ENCODE measurements around the gene CYP2C19. TPM values are rescaled to one million over a fixed set of nuclear protein-coding genes. Genes with fewer than 3 reads are reported as not detected.
"Not testable (repeated sequence)": the region's sequence is repeated elsewhere in the genome, so short reads cannot be mapped to it uniquely, and the experiment has no call there.

Gene CYP2C19
- polyA plus RNA-seq, 3 donors from 2014 or later, result not detected

- not testable (repeated sequence) for H3K27me3 Mint-ChIP-seq (ENCODE audit: low read depth in 3 of 3); H3K27ac Mint-ChIP-seq; H3K36me3 Mint-ChIP-seq; H3K4me1 Mint-ChIP-seq; DNase-seq; H3K4me3 Mint-ChIP-seq
- peaks cover 12 to 20% (median 18%) of the 10 kb centered on the region in 6 donors for H3K9me3 Mint-ChIP-seq
Observed at GRCh38 chr10:94830025-94830424, 67.5 kb downstream of the CYP2C19 start.

GRCh38 chr10:94846204-94846603 lies 83.7 kb downstream of the CYP2C19 start:
- no peak for DNase-seq
- H3K4me1 Mint-ChIP-seq, result no peaks in the 10 kb centered on the region
- peaks cover 0 to 2% (median 0%) of the 10 kb centered on the region in 3 donors for H3K27me3 Mint-ChIP-seq (ENCODE audit: low read depth in 3 of 3)
- H3K4me3 Mint-ChIP-seq, result no peak overlapping the region
- H3K36me3 Mint-ChIP-seq, result peaks cover 0 to 3% (median 0%) of the 10 kb centered on the region in 3 donors
- H3K9me3 Mint-ChIP-seq, result peaks cover 6 to 22% (median 10%) of the 10 kb centered on the region in 6 donors
- no peak overlapping the region for H3K27ac Mint-ChIP-seq

GRCh38 chr10:94850766-94851165 lies 88.3 kb downstream of the CYP2C19 start:
- peaks cover 0 to 3% (median 0%) of the 10 kb centered on the region in 3 donors for H3K36me3 Mint-ChIP-seq
- no peak overlapping the region for H3K4me3 Mint-ChIP-seq
- H3K4me1 Mint-ChIP-seq, result no peaks in the 10 kb centered on the region
- DNase-seq, result no peak
- H3K27me3 Mint-ChIP-seq (ENCODE audit: low read depth in 3 of 3), result no peaks in the 10 kb centered on the region
- no peak overlapping the region for H3K27ac Mint-ChIP-seq
- peaks cover 0 to 12% (median 5%) of the 10 kb centered on the region in 6 donors for H3K9me3 Mint-ChIP-seq

- peaks cover 0 to 12% (median 5%) of the 10 kb centered on the region in 6 donors for H3K9me3 Mint-ChIP-seq
- DNase-seq, result no peak
- no peak overlapping the region for H3K27ac Mint-ChIP-seq
- no peaks in the 10 kb centered on the region for H3K4me1 Mint-ChIP-seq
- H3K27me3 Mint-ChIP-seq (ENCODE audit: low read depth in 3 of 3), result no peaks in the 10 kb centered on the region
- H3K4me3 Mint-ChIP-seq, result no peak overlapping the region
- peaks cover 0 to 3% (median 0%) of the 10 kb centered on the region in 3 donors for H3K36me3 Mint-ChIP-seq
Observed at GRCh38 chr10:94851263-94851662, 88.8 kb downstream of the CYP2C19 start.

GRCh38 chr10:94852438-94852837 lies 90.0 kb downstream of the CYP2C19 start:
- Mint-ChIP-seq H3K4me1 (no peaks in the 10 kb centered on the region), H3K36me3 (peaks cover 0 to 3% (median 0%) of the 10 kb centered on the region in 3 donors), H3K27me3 (ENCODE audit: low read depth in 3 of 3) (no peaks in the 10 kb centered on the region), H3K4me3 (no peak overlapping the region), H3K27ac (no peak overlapping the region), H3K9me3 (peaks cover 0 to 16% (median 5%) of the 10 kb centered on the region in 6 donors)
- DNase-seq, result no peak

GRCh38 chr10:94853065-94853464 lies 90.6 kb downstream of the CYP2C19 start:
- H3K4me1 Mint-ChIP-seq, result no peaks in the 10 kb centered on the region
- no peak overlapping the region for H3K4me3 Mint-ChIP-seq
- no peak overlapping the region for H3K27ac Mint-ChIP-seq
- no peak for DNase-seq
- peaks cover 0 to 16% (median 5%) of the 10 kb centered on the region in 6 donors for H3K9me3 Mint-ChIP-seq
- no peaks in the 10 kb centered on the region for H3K27me3 Mint-ChIP-seq (ENCODE audit: low read depth in 3 of 3)
- H3K36me3 Mint-ChIP-seq, result peaks cover 0 to 3% (median 0%) of the 10 kb centered on the region in 3 donors

- peaks cover 0 to 9% (median 3%) of the 10 kb centered on the region in 6 donors for H3K9me3 Mint-ChIP-seq
- no peaks in the 10 kb centered on the region for H3K36me3 Mint-ChIP-seq
- no peak for DNase-seq
- no peaks in the 10 kb centered on the region for H3K27me3 Mint-ChIP-seq (ENCODE audit: low read depth in 3 of 3)
- H3K4me1 Mint-ChIP-seq, result no peaks in the 10 kb centered on the region
- no peak overlapping the region for H3K4me3 Mint-ChIP-seq
- H3K27ac Mint-ChIP-seq, result no peak overlapping the region
Observed at GRCh38 chr10:94858005-94858404, 95.5 kb downstream of the CYP2C19 start.

- no peak overlapping the region for H3K27ac Mint-ChIP-seq
- no peaks in the 10 kb centered on the region for H3K27me3 Mint-ChIP-seq (ENCODE audit: low read depth in 3 of 3)
- no peak overlapping the region for H3K4me3 Mint-ChIP-seq
- no peak for DNase-seq
- H3K36me3 Mint-ChIP-seq, result no peaks in the 10 kb centered on the region
- H3K9me3 Mint-ChIP-seq, result peaks cover 0 to 16% (median 6%) of the 10 kb centered on the region in 6 donors
- no peaks in the 10 kb centered on the region for H3K4me1 Mint-ChIP-seq
Observed at GRCh38 chr10:94859086-94859485, 96.6 kb downstream of the CYP2C19 start.

GRCh38 chr10:94878649-94879048 lies 116.2 kb downstream of the CYP2C19 start:
- no peaks in the 10 kb centered on the region for H3K4me1 Mint-ChIP-seq
- H3K27ac Mint-ChIP-seq, result no peak overlapping the region
- H3K9me3 Mint-ChIP-seq, result peaks cover 0 to 26% (median 7%) of the 10 kb centered on the region in 6 donors
- no peak for DNase-seq
- no peaks in the 10 kb centered on the region for H3K27me3 Mint-ChIP-seq (ENCODE audit: low read depth in 3 of 3)
- peaks cover 0 to 5% (median 0%) of the 10 kb centered on the region in 3 donors for H3K36me3 Mint-ChIP-seq
- H3K4me3 Mint-ChIP-seq, result no peak overlapping the region

- Mint-ChIP-seq H3K36me3 (peaks cover 0 to 5% (median 0%) of the 10 kb centered on the region in 3 donors), H3K4me3 (no peak overlapping the region), H3K4me1 (no peaks in the 10 kb centered on the region), H3K9me3 (peaks cover 3 to 26% (median 8%) of the 10 kb centered on the region in 6 donors), H3K27ac (no peak overlapping the region), H3K27me3 (ENCODE audit: low read depth in 3 of 3) (no peaks in the 10 kb centered on the region)
- DNase-seq, result no peak
Observed at GRCh38 chr10:94879214-94879613, 116.7 kb downstream of the CYP2C19 start.

GRCh38 chr10:94889123-94889522 lies 126.6 kb downstream of the CYP2C19 start:
- no peak for DNase-seq
- Mint-ChIP-seq H3K9me3 (peaks cover 0 to 16% (median 4%) of the 10 kb centered on the region in 6 donors), H3K36me3 (no peaks in the 10 kb centered on the region), H3K27ac (no peak overlapping the region), H3K4me1 (no peaks in the 10 kb centered on the region), H3K4me3 (no peak overlapping the region), H3K27me3 (ENCODE audit: low read depth in 3 of 3) (no peaks in the 10 kb centered on the region)

- Mint-ChIP-seq H3K27me3 (ENCODE audit: low read depth in 3 of 3) (no peaks in the 10 kb centered on the region), H3K4me3 (no peak overlapping the region), H3K27ac (no peak overlapping the region), H3K4me1 (no peaks in the 10 kb centered on the region), H3K36me3 (no peaks in the 10 kb centered on the region), H3K9me3 (peaks cover 0 to 15% (median 5%) of the 10 kb centered on the region in 6 donors)
- DNase-seq, result no peak
Observed at GRCh38 chr10:94890264-94891022, 128.0 kb downstream of the CYP2C19 start.

- H3K9me3 Mint-ChIP-seq, result peaks cover 0 to 17% (median 2%) of the 10 kb centered on the region in 6 donors
- not testable (repeated sequence) for H3K4me1 Mint-ChIP-seq; H3K27me3 Mint-ChIP-seq (ENCODE audit: low read depth in 3 of 3); H3K4me3 Mint-ChIP-seq; DNase-seq; H3K36me3 Mint-ChIP-seq; H3K27ac Mint-ChIP-seq
Observed at GRCh38 chr10:94898414-94898813, 135.9 kb downstream of the CYP2C19 start.

GRCh38 chr10:94902080-94902479 lies 139.6 kb downstream of the CYP2C19 start:
- DNase-seq, result no peak
- Mint-ChIP-seq H3K27ac (no peak overlapping the region), H3K9me3 (peaks cover 0 to 14% (median 6%) of the 10 kb centered on the region in 6 donors), H3K27me3 (ENCODE audit: low read depth in 3 of 3) (peaks cover 0 to 3% (median 0%) of the 10 kb centered on the region in 3 donors), H3K36me3 (no peaks in the 10 kb centered on the region), H3K4me3 (no peak overlapping the region), H3K4me1 (no peaks in the 10 kb centered on the region)

Measured in immature natural killer cell (primary cell).